T-cell (primary cell): ENCODE results near the gene LIPK. TPM values are rescaled to one million over a fixed set of nuclear protein-coding genes. Genes with fewer than 3 reads are reported as not detected.

Source experiments
- ATAC-seq, 4 experiments: fragments of 200-7000 bp in 3 of 4; fragments of 150-1000 bp in 1 of 4; cut with Tn5 transposase; replicated peaks in 1 of 4; 1 replicate in 3 of 4; 2 replicates in 1 of 4; pipeline ENCODE4 v1.10.0; 2021; ENCODE audit warnings: moderate library complexity in 3 of 4, mild to moderate bottlenecking in 2 of 4, moderate number of reproducible peaks in 1 of 4
- CTCF ChIA-PET, 2 donors: fragments of 300-600 bp; sonication (Branson Sonifier 250); formaldehyde crosslinking; loops; one replicate each; lab custom pipeline; 2022; ENCODE audit warnings: antibody characterized with exemption in 2 of 2; lab: Charles Lee
- POLR2A ChIA-PET, 2 donors: fragments of 300-600 bp; sonication (Branson Sonifier 250); formaldehyde crosslinking; loops; one replicate each; lab custom pipeline; 2022; ENCODE audit warnings: antibody characterized with exemption in 2 of 2; lab: Charles Lee
- DNase-seq, 35 experiments: peaks; one replicate each; pipeline versions ENCODE4 v3.0.0 to v3.0.0-alpha.2; 2013 to 2023
- H3K27ac ChIP-seq: one replicate; pipeline ENCODE4 v1.5.1; 2013; ENCODE audit warnings: low read length
- H3K27me3 ChIP-seq, 2 experiments: replicated peaks in 1 of 2; 1 replicate in 1 of 2; 2 replicates in 1 of 2; pipeline versions ENCODE4 v1.6.1 to v1.7.0; 2013; ENCODE audit warnings: low read length in 1 of 2, mixed read lengths in 1 of 2; ENCODE audit not compliant: control insufficient read depth in 2 of 2, insufficient read depth in 2 of 2; ENCODE audit errors: extremely low read depth in 1 of 2
- H3K36me3 ChIP-seq, 2 donors: 1 replicate in 1 of 2; 2 replicates in 1 of 2; pipeline versions ENCODE4 v1.6.1 to v1.7.0; 2013; ENCODE audit warnings: low read length in 1 of 2; ENCODE audit not compliant: control insufficient read depth in 2 of 2, insufficient read depth in 1 of 2; ENCODE audit errors: extremely low read depth in 1 of 2
- H3K4me1 ChIP-seq, 2 experiments: 1 replicate in 1 of 2; 2 replicates in 1 of 2; pipeline versions ENCODE4 v1.6.1 to v1.7.0; 2013; ENCODE audit warnings: low read length in 2 of 2, mixed read lengths in 1 of 2; ENCODE audit not compliant: insufficient read depth in 2 of 2, control insufficient read depth in 1 of 2; ENCODE audit errors: extremely low read depth in 1 of 2
- H3K4me3 ChIP-seq, 2 donors: 1 replicate in 1 of 2; 2 replicates in 1 of 2; pipeline versions ENCODE4 v1.5.1 to v1.7.0; 2013; ENCODE audit warnings: mild to moderate bottlenecking in 2 of 2, low read length in 1 of 2, moderate library complexity in 1 of 2; ENCODE audit not compliant: control insufficient read depth in 1 of 2; ENCODE audit errors: extremely low read depth in 1 of 2
- H3K9me3 ChIP-seq: 2 replicates; pipeline ENCODE4 v1.7.0; 2013
- H3K27ac Mint-ChIP-seq, 2 donors: one replicate each; pipeline ENCODE4 v1.8.0; 2020 to 2021; ENCODE audit warnings: mild to moderate bottlenecking in 2 of 2, mixed read lengths in 2 of 2
- H3K27me3 Mint-ChIP-seq, 2 donors: one replicate each; pipeline ENCODE4 v1.8.0; 2021 to 2022; ENCODE audit warnings: mixed read lengths in 2 of 2
- H3K36me3 Mint-ChIP-seq: one replicate; pipeline ENCODE4 v1.8.0; 2021; ENCODE audit warnings: mixed read lengths
- H3K4me1 Mint-ChIP-seq, 3 donors: one replicate each; pipeline ENCODE4 v1.8.0; 2020 to 2022; ENCODE audit warnings: mixed read lengths in 3 of 3, mild to moderate bottlenecking in 1 of 3
- H3K4me3 Mint-ChIP-seq, 3 donors: one replicate each; pipeline ENCODE4 v1.8.0; 2020 to 2022; ENCODE audit warnings: mild to moderate bottlenecking in 3 of 3, mixed read lengths in 3 of 3, moderate library complexity in 3 of 3
- H3K9me3 Mint-ChIP-seq, 3 donors: one replicate each; pipeline ENCODE4 v1.8.0; 2020 to 2022; ENCODE audit warnings: mixed read lengths in 3 of 3
- WGBS: methylation state at CpG from one replicate; pipeline ENCODE4 v1.1.5; 2013; ENCODE audit warnings: missing lambda C conversion rate; ENCODE audit not compliant: insufficient coverage; 5-methylcytosine and 5-hydroxymethylcytosine counted together
- total RNA-seq, 35 experiments: library from RNA in 6 of 35; stranded (reverse) in 6 of 35; fragments of 120-200 nt in 1 of 35; gene quantifications; one replicate each; pipeline versions ENCODE4 v1.2.1 to v1.2.4 and lab custom pipeline; 2013 to 2026

The LIPK gene
- total RNA-seq, 5 donors from 2014 or later (not counting 1 experiment from before 2014, with no cell fraction given): not detected

- 92% methylated on average over 4 of the region's 5 CpGs for WGBS
- no peaks in the 10 kb centered on the region for H3K36me3 ChIP-seq
- H3K9me3 Mint-ChIP-seq: peaks cover 4 to 10% (median 9%) of the 10 kb centered on the region in 3 donors
- H3K27ac ChIP-seq: no peak overlapping the region
- H3K36me3 Mint-ChIP-seq: peaks cover 3% of the 10 kb centered on the region
- ChIA-PET POLR2A (no interaction called here), CTCF (no interaction called here)
- no peak for ATAC-seq
- H3K4me1 ChIP-seq: no peaks in the 10 kb centered on the region
- no peaks in the 10 kb centered on the region for H3K9me3 ChIP-seq
- H3K27me3 Mint-ChIP-seq: peaks cover 4 to 19% of the 10 kb centered on the region in 2 donors
- DNase-seq: no peak
- no peak overlapping the region for H3K4me3 Mint-ChIP-seq
- no peak overlapping the region for H3K27ac Mint-ChIP-seq
- peaks cover 0 to 10% of the 10 kb centered on the region in 2 experiments for H3K27me3 ChIP-seq
- H3K4me3 ChIP-seq: no peak overlapping the region
- no peaks in the 10 kb centered on the region for H3K4me1 Mint-ChIP-seq
These were observed 38.0 kb downstream of the LIPK start for GRCh38 chr10:88744002-88744401.

GRCh38 chr10:88745633-88746032 lies 39.6 kb downstream of the LIPK start:
- H3K36me3 ChIP-seq: no peaks in the 10 kb centered on the region
- H3K27me3 Mint-ChIP-seq: peaks cover 0 to 13% of the 10 kb centered on the region in 2 donors

DNA sequence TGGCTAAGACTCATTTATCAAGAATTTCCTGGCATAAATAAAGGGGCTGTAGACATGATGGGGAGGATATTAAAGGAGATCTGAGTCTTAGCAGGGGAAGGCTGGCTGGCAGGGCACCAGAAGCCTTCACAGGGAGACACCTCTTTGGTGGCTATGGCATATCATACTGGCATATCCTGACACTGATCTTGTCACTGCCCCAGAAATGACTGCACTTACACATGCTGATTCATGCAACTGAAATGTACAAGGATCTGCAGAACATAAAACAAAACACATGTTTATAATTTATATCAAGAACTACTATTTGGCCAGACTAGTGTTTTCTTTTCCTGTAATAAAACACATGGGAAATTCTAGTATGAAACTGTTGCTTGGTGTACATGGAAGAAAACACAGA lies 48.2 kb downstream of the LIPK start:
- Histone ChIP-seq H3K27ac (no peak overlapping the region), H3K27me3 (no peaks in the 10 kb centered on the region), H3K4me3 (no peak overlapping the region), H3K36me3 (no peaks in the 10 kb centered on the region), H3K9me3 (no peaks in the 10 kb centered on the region), H3K4me1 (no peaks in the 10 kb centered on the region)
- H3K9me3 Mint-ChIP-seq: no peaks in the 10 kb centered on the region
- no peaks in the 10 kb centered on the region for H3K27me3 Mint-ChIP-seq
- no peaks in the 10 kb centered on the region for H3K36me3 Mint-ChIP-seq
- H3K27ac Mint-ChIP-seq: no peak overlapping the region
- H3K4me3 Mint-ChIP-seq: no peak overlapping the region
- DNase-seq (no peak), ATAC-seq (no peak)
- peaks cover 0 to 6% (median 4%) of the 10 kb centered on the region in 3 donors for H3K4me1 Mint-ChIP-seq
- ChIA-PET POLR2A (no interaction called here), CTCF (no interaction called here)

More at GRCh38 chr10:88745633-88746032, 39.6 kb downstream of the LIPK start:
- H3K4me1 Mint-ChIP-seq: no peaks in the 10 kb centered on the region
- H3K4me3 Mint-ChIP-seq: no peak overlapping the region
- H3K27ac Mint-ChIP-seq: no peak overlapping the region
- peaks cover 3% of the 10 kb centered on the region for H3K36me3 Mint-ChIP-seq
- Histone ChIP-seq H3K27me3 (peaks cover 0 to 6% of the 10 kb centered on the region in 2 experiments), H3K27ac (no peak overlapping the region), H3K4me1 (no peaks in the 10 kb centered on the region), H3K4me3 (no peak overlapping the region), H3K9me3 (no peaks in the 10 kb centered on the region)
- WGBS: 100% methylated on average over 1 of the region's 1 CpG
- DNase-seq (no peak), ATAC-seq (no peak)
- ChIA-PET CTCF (no interaction called here), POLR2A (no interaction called here)
- peaks cover 4 to 10% (median 9%) of the 10 kb centered on the region in 3 donors for H3K9me3 Mint-ChIP-seq

DNA sequence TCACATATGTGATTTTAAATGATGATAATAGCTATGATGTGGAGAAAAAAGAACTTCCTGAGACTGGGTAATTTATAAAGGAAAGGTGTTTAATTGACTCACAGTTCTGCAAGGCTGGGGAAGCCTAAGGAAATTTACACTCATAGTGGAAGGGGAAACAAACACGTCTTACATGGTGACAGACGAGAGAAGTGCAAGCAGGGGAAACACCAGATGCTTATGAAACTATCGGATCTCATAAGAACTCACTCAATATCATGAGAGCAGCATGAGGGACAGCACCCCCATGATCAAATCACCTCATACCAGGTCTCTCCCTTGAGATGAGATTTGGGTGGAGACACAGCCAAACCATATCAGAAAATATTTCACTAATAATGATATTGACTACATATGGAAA lies 49.7 kb downstream of the LIPK start:
- Histone ChIP-seq H3K27ac (no peak overlapping the region), H3K27me3 (no peaks in the 10 kb centered on the region), H3K4me1 (no peaks in the 10 kb centered on the region), H3K9me3 (no peaks in the 10 kb centered on the region), H3K36me3 (no peaks in the 10 kb centered on the region), H3K4me3 (no peak overlapping the region)
- Mint-ChIP-seq H3K36me3 (no peaks in the 10 kb centered on the region), H3K4me1 (peaks cover 7 to 11% (median 10%) of the 10 kb centered on the region in 3 donors), H3K9me3 (no peaks in the 10 kb centered on the region), H3K4me3 (no peak overlapping the region), H3K27me3 (no peaks in the 10 kb centered on the region), H3K27ac (no peak overlapping the region)
- 30% methylated on average over 2 of the region's 3 CpGs for WGBS
- no peak for DNase-seq
- POLR2A ChIA-PET: no interaction called here
- ATAC-seq: no peak
- CTCF ChIA-PET: interaction anchor here in 1 of 2 donors (0.6 kb wide), 1 partner anchor 55 kb away, joined by 3 read pairs; no protein-coding TSS in a partner anchor

- Histone ChIP-seq H3K4me1 (no peaks in the 10 kb centered on the region), H3K36me3 (no peaks in the 10 kb centered on the region), H3K27ac (no peak overlapping the region), H3K4me3 (no peak overlapping the region), H3K27me3 (no peaks in the 10 kb centered on the region), H3K9me3 (no peaks in the 10 kb centered on the region)
- Mint-ChIP-seq H3K27me3 (no peaks in the 10 kb centered on the region), H3K27ac (no peak overlapping the region), H3K9me3 (no peaks in the 10 kb centered on the region), H3K4me1 (peaks cover 7 to 11% (median 10%) of the 10 kb centered on the region in 3 donors), H3K4me3 (no peak overlapping the region), H3K36me3 (no peaks in the 10 kb centered on the region)
- ATAC-seq (no peak), DNase-seq (no peak)
- WGBS: no CpG with 5 or more reads among the region's 1 CpG
- CTCF ChIA-PET: interaction anchor here in 1 of 2 donors (0.7 kb wide), 1 partner anchor 135 kb away, joined by 3 read pairs; no protein-coding TSS in a partner anchor
- POLR2A ChIA-PET: no interaction called here
These were observed 50.6 kb downstream of the LIPK start for GRCh38 chr10:88756660-88757059.

GRCh38 chr10:88759366-88760101 lies 53.5 kb downstream of the LIPK start, which contains the start of gene LIPN:
TSS of gene LIPN (plus strand) at chr10:88760020. CDS start at chr10:88761406, 1,386 bp downstream.
- peak in 1 of 4 experiments; percentile 50 for ATAC-seq
- 72% methylated on average over 2 of the region's 7 CpGs for WGBS
- H3K4me3 ChIP-seq: no peak within 1 kb of the TSS
- no peaks in the 10 kb centered on the region for H3K4me1 ChIP-seq
- Mint-ChIP-seq H3K4me3 (no peak within 1 kb of the TSS), H3K36me3 (no peaks in the 10 kb centered on the region), H3K9me3 (no peaks in the 10 kb centered on the region), H3K27me3 (no peaks in the 10 kb centered on the region), H3K27ac (peak within 1 kb of the TSS in 1 of 2 donors; percentile 34), H3K4me1 (peaks cover 7 to 11% (median 10%) of the 10 kb centered on the region in 3 donors)
- no peaks in the 10 kb centered on the region for H3K36me3 ChIP-seq
- H3K27ac ChIP-seq: no peak within 1 kb of the TSS
- no peaks in the 10 kb centered on the region for H3K9me3 ChIP-seq
- ChIA-PET CTCF (no interaction called here), POLR2A (no interaction called here)
- DNase-seq: peak in 1 of 35 experiments; percentile 31
- no peaks in the 10 kb centered on the region for H3K27me3 ChIP-seq
